GM23248 (cell line): ENCODE results near the gene ZBTB43.

Experiments
- EZH2 ChIP-seq: fragments of 200-600 bp; sonication (generic); IDR thresholded peaks from 2 replicates; pipeline ENCODE4 v1.6.1; 2018; ENCODE audit warnings: antibody characterized with exemption, mild to moderate bottlenecking; ENCODE audit not compliant: insufficient read depth, poor library complexity, severe bottlenecking
- EZH2phosphoT487 ChIP-seq: fragments of 200-600 bp; sonication (generic); IDR thresholded peaks from 2 replicates; pipeline ENCODE4 v1.6.1; 2018; ENCODE audit warnings: antibody characterized with exemption, moderate library complexity, mild to moderate bottlenecking, low read depth; ENCODE audit not compliant: insufficient read depth

- no peak for TF ChIP-seq EZH2
- no peak for TF ChIP-seq EZH2phosphoT487
Observed at GRCh38 chr9:126809068-126809467, 4.2 kb downstream of the ZBTB43 start.
